Stimulated activated CD4-positive, alpha-beta T cell treated with anti-CD3 and anti-CD28 coated beads, TNF-alpha, amount 100 ng/mL, for 1 hour (primary cell): ENCODE results near the gene CORO7.

Source experiments
- DNase-seq, 3 donors: peaks; one replicate each; pipeline ENCODE4 v3.0.0-alpha.2; 2020; ENCODE audit warnings: low read depth in 3 of 3, low spot score in 1 of 3

The CORO7 gene

GRCh38 chr16:4426722-4427372, 10.5 kb upstream of the CORO7 start:
- DNase-seq = no peak

- DNase-seq = peak in 1 of 3 donors; percentile 27
Observed at GRCh38 chr16:4426021-4426684, 9.8 kb upstream of the CORO7 start.

GRCh38 chr16:4425378-4426020, 9.1 kb upstream of the CORO7 start, which contains the start of gene DNAJA3:
Gene DNAJA3, plus strand, starts transcription at chr16:4425868. Its CDS starts 14 bp downstream, at chr16:4425882.
- peak; percentile 76 to 86 (median 81) for DNase-seq

- no peak for DNase-seq
Observed at GRCh38 chr16:4420505-4421105, 4.2 kb upstream of the CORO7 start.

- no peak for DNase-seq
Observed at GRCh38 chr16:4419402-4419959, 3.1 kb upstream of the CORO7 start.

- peak in 1 of 3 donors; percentile 30 for DNase-seq
Observed at GRCh38 chr16:4415538-4416199, 727 bp downstream of the CORO7 start.

GRCh38 chr16:4414187-4414917, 2.0 kb downstream of the CORO7 start:
- DNase-seq = peak; percentile 46 to 58 (median 57)

GRCh38 chr16:4412854-4413253, 3.5 kb downstream of the CORO7 start:
- DNase-seq = no peak

- DNase-seq = no peak
Observed at GRCh38 chr16:4412159-4412558, 4.2 kb downstream of the CORO7 start.

GRCh38 chr16:4411684-4412083, 4.7 kb downstream of the CORO7 start:
- no peak for DNase-seq

- no peak for DNase-seq
Observed at GRCh38 chr16:4410335-4411075, 5.9 kb downstream of the CORO7 start.

GRCh38 chr16:4409081-4409932, 7.1 kb downstream of the CORO7 start:
- no peak for DNase-seq

GRCh38 chr16:4408323-4408690, 8.1 kb downstream of the CORO7 start:
- DNase-seq = no peak

- no peak for DNase-seq
Observed at GRCh38 chr16:4407543-4408322, 8.7 kb downstream of the CORO7 start.

- DNase-seq = no peak
Observed at GRCh38 chr16:4404967-4405696, 11.3 kb downstream of the CORO7 start.

GRCh38 chr16:4404247-4404966, 12.0 kb downstream of the CORO7 start:
- no peak for DNase-seq
